ENCODE measurements around the gene NANS.
"Not testable (repeated sequence)": the region's sequence is repeated elsewhere in the genome, so short reads cannot be mapped to it uniquely, and the experiment has no call there.

NANS gene

DNA sequence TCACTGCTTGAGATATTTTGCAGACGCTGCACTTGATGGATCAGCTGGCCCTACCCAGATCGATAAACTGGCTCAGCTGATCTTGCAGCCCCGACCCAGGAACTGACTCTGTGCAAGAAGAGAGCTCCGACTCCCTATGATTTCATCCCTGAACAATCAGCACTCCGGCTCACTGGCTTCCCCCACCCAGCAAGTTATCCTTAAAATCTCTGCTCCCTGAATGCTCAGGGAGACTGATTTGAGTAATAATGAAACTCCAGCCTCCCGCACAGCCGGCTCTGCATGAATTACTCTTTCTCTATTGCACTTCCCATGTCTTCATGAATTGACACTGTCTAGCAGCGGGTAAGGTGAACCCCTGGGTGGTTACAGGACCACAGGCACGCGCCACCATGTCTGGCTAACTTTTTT, 16.9 kb upstream of the NANS start:
- no peak for DNase-seq (ENCODE audit: low read depth in 2 of 2)

DNA sequence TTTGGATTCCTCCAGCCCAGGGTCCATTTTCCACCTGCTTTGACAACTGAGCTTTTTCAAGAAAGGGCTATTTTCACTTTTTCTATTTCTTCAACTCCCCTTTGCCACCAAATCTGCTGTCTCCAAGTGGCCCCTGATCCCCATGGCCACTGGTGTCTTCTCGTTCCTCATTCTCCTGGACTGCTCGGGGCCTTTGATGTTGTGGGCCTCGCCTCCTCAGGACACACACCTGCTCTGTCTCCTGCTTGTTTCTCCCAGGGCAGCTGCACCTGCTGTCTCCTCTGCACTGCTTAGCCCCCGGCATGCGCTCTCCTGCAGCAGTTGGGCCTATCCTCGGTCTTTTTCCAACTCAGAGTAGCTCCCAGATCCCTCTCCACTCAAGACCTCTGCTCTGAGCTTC, 16.3 kb upstream of the NANS start:
- DNase-seq (ENCODE audit: low read depth in 2 of 2): no peak

GRCh38 chr9:98043915-98044314, 12.6 kb upstream of the NANS start:
- no peak for DNase-seq (ENCODE audit: low read depth in 2 of 2)

DNA sequence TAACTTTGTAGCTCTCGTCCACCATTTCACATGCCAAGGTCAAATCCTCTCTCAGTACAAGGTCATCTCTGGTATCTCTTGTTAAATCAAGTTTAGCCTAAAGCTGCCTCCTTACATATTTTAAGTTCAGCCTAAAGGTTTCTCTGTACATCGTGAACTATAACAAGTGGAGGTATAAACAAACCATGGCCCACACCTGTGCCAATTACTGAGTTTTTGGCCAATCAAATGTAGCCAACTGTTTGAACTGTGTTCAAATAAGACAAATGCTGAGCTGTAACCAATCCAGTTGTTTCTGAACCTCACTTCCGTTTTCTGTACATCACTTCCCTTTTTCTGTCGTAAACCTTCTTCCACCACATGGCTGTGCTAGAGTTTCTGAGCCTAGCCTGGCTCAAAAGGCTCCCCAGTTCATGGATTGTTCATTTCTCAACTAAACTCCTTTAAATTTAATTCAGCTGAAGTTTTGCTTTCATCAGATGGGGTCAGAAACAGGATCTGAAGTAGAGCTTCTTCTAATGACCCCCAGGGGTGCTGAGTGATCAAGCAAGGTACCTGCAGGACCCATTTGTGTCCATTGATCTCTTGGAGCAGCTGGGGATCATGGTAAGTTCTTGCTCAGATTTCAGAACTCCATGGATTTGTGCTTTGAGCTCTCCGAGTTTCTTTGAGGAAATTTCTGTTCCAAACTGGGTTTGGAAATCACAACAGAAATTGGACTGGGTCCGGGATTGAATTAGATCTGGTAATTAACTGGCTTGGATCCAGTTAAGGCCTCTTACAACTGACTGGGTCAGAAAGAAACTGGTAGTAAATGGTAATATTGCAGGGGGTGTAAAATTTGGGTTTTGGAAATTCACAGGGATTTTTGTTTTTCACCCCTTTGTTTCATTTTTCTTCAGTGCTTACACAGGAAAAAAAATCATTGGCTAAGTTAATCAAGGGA, 11.0 kb upstream of the NANS start:
- DNase-seq (ENCODE audit: low read depth in 2 of 2): no peak

GRCh38 chr9:98046180-98046543, 10.4 kb upstream of the NANS start:
- DNase-seq (ENCODE audit: low read depth in 2 of 2): no peak

- no peak for DNase-seq (ENCODE audit: low read depth in 2 of 2)
These were observed 9.5 kb upstream of the NANS start for GRCh38 chr9:98047002-98047401.

- DNase-seq (ENCODE audit: low read depth in 2 of 2): no peak
These were observed 7.1 kb upstream of the NANS start for GRCh38 chr9:98049288-98050072.

DNA sequence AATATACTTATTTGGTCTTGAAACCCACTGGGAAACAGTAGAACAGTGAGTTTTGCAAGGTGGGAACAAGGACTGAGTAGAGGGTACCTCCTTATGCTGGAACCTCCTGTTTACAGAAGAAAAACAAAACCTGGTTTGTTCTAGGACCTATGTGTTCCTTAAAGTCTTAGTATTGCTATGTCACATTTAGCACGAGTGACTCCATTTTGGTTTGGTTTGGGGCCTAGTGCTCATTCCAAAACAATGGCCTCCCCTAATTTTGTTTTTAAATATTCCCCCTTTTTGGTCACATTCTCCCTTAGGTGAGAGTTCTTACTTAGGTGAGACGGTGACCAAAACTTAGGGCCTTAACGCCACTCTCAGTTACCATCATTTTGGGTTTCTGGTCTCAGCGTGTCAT, 6.2 kb upstream of the NANS start:
- no peak for DNase-seq (ENCODE audit: low read depth in 2 of 2)

DNA sequence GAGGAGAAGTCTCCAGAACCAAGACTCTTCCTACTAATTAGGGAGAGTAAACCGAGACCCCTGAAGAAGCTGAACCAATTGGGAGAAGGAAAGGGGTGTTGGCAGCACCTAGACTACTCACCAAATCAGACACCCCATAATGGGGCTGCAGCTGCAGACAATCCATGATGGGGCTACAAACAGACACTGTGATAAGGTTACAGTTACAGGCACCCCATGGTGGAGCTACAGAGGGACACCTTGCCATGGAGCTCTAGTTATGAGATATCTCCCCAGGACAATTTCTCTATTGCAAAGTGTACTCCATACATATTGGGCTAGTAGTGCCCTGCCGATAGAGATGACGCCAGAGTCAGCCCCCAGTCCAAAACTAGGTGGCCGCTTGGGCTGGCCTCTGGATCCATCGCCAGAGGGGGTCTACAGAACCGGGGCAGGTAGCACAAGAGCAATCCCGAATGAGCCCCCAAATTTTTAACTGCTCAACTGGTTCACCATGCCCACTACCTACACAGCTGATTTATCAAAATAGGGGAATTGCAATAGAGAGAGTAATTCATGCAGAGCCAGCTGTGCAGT, 2.1 kb upstream of the NANS start:
- no peak for DNase-seq (ENCODE audit: low read depth in 2 of 2)

DNA sequence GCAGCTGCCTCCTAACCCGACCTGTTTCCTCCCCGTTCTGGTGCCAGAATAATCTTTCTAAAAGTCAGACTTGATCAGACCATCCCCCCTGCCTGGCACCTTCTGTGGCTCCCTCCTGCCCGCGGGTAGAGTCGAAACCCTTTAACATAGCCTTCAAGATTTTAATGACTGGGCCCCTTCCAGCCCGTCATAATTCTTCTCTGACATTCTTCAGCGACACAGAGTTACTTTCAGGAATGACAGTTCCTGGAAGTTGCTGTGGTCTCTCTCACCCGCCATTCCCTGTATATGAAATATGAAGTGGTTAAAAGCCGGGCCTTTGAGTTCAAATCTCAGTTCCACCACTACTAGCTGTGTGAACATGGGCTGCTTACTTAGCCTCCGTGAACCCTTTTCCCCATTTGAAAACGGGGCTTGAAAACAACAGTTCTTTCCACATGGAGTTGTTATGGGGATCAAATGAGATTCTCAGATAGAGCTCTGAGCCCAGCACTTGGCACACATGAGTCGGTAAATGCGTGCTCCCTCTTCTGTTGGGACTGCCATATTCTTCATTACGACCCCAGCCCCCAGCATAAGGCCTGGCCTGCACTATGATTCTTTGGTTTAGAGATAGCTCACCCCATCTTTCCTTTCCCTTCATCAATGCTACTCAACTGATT, 737 bp downstream of the NANS start:
- no peak for DNase-seq (ENCODE audit: low read depth in 2 of 2)

DNA sequence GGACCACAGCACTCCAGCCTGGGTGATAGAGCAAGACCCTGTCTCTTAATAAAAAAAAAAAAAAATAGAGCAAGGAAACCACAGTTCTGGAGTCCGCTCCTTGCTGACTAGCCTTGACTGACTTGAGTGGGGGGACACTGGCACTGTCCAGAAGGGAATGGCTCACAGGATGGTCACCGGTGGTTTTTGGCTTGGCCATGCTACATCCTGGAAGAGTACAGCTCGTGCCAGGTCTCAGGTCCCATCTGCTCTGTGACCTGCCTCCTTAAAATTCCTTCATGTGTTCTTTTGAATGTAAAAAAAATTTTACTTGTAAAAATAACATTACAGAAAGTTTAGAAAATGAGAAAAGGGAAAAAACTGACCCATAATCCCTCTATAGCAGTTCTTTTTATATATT, 5.6 kb downstream of the NANS start:
- DNase-seq (ENCODE audit: low read depth in 2 of 2): no peak

GRCh38 chr9:98064623-98065392, 8.3 kb downstream of the NANS start:
- no peak for DNase-seq (ENCODE audit: low read depth in 2 of 2)

GRCh38 chr9:98066235-98066634, 9.7 kb downstream of the NANS start:
- no peak for DNase-seq (ENCODE audit: low read depth in 2 of 2)

DNA sequence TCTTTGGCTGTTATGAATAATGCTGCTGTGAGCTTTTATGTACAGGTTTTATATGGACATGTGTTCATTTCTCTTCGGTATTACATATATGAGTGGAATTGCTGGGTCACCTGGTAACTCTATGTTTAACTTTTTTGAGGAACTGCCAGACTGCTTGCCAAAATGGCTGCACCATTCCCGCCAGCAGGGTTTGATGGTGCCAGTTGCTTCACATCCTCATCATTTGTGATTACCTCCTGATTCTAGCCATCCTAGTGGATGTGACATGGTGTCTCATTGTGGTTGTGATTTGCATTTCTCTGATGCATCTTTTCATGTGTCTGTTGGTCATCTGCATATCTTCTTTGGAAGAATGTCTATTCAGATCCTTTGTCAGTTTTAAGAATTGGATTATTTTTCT, 10.7 kb downstream of the NANS start:
- no peak for DNase-seq (ENCODE audit: low read depth in 2 of 2)

DNA sequence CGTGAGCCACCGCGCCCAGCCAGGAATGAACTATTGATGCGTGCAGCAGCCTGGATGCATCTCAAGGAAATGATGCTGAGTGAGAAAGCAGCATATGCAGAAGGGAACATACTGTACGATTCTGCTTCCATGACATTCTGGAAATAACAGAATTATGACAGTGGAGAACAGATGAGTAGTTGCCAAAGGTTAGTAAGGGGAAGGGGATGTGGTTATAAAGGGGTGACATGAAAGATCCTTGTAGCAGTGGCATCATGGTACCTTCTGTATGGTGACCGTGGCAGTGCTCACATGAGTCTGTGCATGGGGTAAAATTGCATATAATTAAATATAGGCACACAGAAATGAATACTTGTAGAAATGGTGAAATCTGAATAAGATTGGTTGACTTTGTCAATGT, 13.0 kb downstream of the NANS start:
- no peak for DNase-seq (ENCODE audit: low read depth in 2 of 2)

DNA sequence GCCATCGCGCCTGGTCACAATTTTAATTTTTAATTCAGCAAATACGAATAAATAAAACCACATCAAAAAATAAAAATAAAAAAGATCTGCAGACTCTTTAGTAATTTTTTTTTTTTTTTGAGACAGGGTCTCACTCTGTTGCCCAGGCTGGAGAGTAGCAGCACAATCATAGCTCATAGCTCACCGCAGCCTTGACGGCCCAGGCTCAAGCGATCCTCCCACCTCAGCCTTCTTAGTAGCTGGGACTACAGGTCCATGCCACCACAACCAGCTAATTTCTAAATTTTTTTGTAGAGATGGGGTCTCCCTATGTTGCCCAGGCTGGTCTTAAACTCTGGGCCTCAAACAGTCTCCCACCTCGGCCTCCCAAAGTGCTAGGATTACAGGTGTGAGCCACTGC, 14.2 kb downstream of the NANS start:
- no peak for DNase-seq (ENCODE audit: low read depth in 2 of 2)

DNA sequence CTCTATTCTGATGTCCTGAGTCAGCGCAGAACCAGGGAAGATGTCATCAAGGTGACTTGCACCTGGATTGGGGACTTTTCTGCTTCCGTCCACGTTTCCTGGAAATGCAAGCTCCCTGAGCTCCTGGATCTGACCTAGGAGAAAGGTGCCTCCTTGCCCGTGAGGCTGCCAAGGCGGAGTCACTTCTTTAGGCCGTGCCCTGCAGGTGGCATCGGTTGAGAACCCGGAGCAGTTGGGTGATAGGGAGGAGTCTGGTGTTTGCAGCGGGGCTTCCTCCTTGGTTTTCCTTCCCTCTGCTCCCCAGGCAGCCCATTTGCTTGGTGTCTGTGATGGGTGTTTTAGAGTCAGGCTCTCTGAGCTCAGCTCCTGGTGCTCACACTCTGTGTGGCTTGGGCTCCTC, 15.2 kb downstream of the NANS start:
- DNase-seq (ENCODE audit: low read depth in 2 of 2): no peak

GRCh38 chr9:98074115-98074990, 17.8 kb downstream of the NANS start:
- DNase-seq (ENCODE audit: low read depth in 2 of 2): no peak

DNA sequence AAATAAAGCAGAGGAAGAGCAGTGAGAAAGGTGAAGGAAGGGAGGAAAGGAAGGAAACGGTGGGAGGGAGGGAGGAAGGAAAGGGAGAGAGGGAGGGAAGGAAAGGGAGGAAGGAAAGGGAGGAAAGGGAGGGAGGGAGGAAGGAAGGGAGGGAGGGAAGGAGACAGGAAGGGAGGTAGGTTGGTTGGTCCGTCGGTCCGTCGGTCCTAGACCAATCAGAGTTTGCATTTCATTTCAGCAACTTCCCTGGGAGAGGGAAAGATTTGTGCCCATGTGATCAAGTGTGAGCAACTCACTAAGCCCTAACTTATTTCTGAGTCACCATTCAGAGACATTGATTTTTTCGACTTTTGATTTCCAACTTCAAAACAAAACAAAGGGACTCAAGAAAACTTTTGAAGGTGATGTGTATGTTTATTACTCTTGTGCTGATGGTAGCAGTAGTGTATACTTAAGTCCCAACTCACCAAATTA, 18.8 kb downstream of the NANS start:
- DNase-seq (ENCODE audit: low read depth in 2 of 2): peak in 1 of 2 experiments; percentile 13

GRCh38 chr9:98076514-98076890, 20.0 kb downstream of the NANS start:
- not testable (repeated sequence) for DNase-seq (ENCODE audit: low read depth in 2 of 2)

Data from fibroblast of skin of left biceps (primary cell).